Measurements from ENCODE around the gene THEMIS2.

DNA sequence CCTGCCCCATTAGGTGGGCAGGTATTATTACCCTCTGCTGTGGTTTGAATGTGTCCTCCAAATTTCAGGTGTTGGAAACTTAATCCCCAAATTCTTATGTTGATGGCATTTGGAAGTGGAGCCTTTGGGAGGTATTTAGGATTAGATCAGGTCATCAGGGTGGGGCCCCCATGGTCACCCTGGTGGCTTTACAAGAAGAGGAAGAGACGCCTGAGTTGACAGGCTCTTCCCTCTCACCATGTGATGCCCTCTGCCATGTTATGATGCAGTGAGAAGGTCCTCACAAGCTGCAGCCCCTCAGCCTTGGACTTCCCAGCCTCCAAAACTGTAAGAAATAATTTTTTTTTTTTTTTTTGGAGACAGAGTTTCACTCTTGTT, 8.8 kb upstream of the THEMIS2 start:
- TF ChIP-seq FOXA1 (IDR thresholded peaks at IDR 0.05; ENCODE audit: borderline replicate concordance) (no peak), POLR2AphosphoS5 (IDR thresholded peaks at IDR 0.05; ENCODE audit: control insufficient read depth, insufficient read depth, low read depth, low read length) (no peak), BRD4 (IDR thresholded peaks at IDR 0.05) (no peak), HNRNPH1 (optimal IDR thresholded peaks at IDR 0.05; ENCODE audit: low read depth, low read length) (no peak), ZNF699 (CRISPR knock-in tag; IDR thresholded peaks at IDR 0.05; ENCODE audit: insufficient replicate concordance) (no peak), TAF1 (IDR thresholded peaks at IDR 0.05; ENCODE audit: control insufficient read depth, extremely low read depth, insufficient read depth, low read length, severe bottlenecking) (no peak), ELF1 (tag; IDR thresholded peaks at IDR 0.05) (no peak)
- TF ChIP-seq, protein P1, sequence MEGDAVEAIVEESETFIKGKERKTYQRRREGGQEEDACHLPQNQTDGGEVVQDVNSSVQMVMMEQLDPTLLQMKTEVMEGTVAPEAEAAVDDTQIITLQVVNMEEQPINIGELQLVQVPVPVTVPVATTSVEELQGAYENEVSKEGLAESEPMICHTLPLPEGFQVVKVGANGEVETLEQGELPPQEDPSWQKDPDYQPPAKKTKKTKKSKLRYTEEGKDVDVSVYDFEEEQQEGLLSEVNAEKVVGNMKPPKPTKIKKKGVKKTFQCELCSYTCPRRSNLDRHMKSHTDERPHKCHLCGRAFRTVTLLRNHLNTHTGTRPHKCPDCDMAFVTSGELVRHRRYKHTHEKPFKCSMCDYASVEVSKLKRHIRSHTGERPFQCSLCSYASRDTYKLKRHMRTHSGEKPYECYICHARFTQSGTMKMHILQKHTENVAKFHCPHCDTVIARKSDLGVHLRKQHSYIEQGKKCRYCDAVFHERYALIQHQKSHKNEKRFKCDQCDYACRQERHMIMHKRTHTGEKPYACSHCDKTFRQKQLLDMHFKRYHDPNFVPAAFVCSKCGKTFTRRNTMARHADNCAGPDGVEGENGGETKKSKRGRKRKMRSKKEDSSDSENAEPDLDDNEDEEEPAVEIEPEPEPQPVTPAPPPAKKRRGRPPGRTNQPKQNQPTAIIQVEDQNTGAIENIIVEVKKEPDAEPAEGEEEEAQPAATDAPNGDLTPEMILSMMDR (IDR thresholded peaks at IDR 0.05 in 2 of 3, conservative IDR thresholded peaks at IDR 0.05 in 1 of 3; ENCODE audit: insufficient read depth in 2 of 3, low read depth in 1 of 3, low read length in 3 of 3), result no peak
- TF ChIP-seq, protein P2, sequence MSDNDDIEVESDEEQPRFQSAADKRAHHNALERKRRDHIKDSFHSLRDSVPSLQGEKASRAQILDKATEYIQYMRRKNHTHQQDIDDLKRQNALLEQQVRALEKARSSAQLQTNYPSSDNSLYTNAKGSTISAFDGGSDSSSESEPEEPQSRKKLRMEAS (CRISPR knock-in tag; IDR thresholded peaks at IDR 0.05), result no peak
- TF ChIP-seq, protein P3, sequence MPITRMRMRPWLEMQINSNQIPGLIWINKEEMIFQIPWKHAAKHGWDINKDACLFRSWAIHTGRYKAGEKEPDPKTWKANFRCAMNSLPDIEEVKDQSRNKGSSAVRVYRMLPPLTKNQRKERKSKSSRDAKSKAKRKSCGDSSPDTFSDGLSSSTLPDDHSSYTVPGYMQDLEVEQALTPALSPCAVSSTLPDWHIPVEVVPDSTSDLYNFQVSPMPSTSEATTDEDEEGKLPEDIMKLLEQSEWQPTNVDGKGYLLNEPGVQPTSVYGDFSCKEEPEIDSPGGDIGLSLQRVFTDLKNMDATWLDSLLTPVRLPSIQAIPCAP (CRISPR knock-in tag; IDR thresholded peaks at IDR 0.05; ENCODE audit: borderline replicate concordance), result no peak
- TF ChIP-seq, protein P4, sequence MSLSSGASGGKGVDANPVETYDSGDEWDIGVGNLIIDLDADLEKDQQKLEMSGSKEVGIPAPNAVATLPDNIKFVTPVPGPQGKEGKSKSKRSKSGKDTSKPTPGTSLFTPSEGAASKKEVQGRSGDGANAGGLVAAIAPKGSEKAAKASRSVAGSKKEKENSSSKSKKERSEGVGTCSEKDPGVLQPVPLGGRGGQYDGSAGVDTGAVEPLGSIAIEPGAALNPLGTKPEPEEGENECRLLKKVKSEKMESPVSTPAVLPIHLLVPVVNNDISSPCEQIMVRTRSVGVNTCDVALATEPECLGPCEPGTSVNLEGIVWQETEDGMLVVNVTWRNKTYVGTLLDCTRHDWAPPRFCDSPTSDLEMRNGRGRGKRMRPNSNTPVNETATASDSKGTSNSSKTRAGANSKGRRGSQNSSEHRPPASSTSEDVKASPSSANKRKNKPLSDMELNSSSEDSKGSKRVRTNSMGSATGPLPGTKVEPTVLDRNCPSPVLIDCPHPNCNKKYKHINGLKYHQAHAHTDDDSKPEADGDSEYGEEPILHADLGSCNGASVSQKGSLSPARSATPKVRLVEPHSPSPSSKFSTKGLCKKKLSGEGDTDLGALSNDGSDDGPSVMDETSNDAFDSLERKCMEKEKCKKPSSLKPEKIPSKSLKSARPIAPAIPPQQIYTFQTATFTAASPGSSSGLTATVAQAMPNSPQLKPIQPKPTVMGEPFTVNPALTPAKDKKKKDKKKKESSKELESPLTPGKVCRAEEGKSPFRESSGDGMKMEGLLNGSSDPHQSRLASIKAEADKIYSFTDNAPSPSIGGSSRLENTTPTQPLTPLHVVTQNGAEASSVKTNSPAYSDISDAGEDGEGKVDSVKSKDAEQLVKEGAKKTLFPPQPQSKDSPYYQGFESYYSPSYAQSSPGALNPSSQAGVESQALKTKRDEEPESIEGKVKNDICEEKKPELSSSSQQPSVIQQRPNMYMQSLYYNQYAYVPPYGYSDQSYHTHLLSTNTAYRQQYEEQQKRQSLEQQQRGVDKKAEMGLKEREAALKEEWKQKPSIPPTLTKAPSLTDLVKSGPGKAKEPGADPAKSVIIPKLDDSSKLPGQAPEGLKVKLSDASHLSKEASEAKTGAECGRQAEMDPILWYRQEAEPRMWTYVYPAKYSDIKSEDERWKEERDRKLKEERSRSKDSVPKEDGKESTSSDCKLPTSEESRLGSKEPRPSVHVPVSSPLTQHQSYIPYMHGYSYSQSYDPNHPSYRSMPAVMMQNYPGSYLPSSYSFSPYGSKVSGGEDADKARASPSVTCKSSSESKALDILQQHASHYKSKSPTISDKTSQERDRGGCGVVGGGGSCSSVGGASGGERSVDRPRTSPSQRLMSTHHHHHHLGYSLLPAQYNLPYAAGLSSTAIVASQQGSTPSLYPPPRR (CRISPR knock-in tag; IDR thresholded peaks at IDR 0.05; ENCODE audit: borderline replicate concordance), result no peak
- TF ChIP-seq, protein P5, sequence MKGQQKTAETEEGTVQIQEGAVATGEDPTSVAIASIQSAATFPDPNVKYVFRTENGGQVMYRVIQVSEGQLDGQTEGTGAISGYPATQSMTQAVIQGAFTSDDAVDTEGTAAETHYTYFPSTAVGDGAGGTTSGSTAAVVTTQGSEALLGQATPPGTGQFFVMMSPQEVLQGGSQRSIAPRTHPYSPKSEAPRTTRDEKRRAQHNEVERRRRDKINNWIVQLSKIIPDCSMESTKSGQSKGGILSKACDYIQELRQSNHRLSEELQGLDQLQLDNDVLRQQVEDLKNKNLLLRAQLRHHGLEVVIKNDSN (CRISPR knock-in tag; IDR thresholded peaks at IDR 0.05), result no peak
